GM13977 (cell line): ENCODE results near the gene HMG20B.
A peak's percentile ranks its signal among the peaks of the same experiment; 100 is the strongest.

Experiments used
- DNase-seq: peaks from one replicate; pipeline ENCODE4 v3.0.0; 2012; ENCODE audit warnings: low spot score
- in situ Hi-C: fragments of 300-500 bp; cut with MboI; formaldehyde crosslinking; loops from one replicate; pipeline ENCODE4 v1.12.0; 2022; ENCODE audit warnings: low sequenced_read_pairs, low pct_unique_long_range_greater_than_20kb, mixed read lengths, inconsistent platforms; ENCODE audit not compliant: unreplicated experiment
- TF ChIP-seq, protein P1 (sequence below): IDR thresholded peaks from 2 replicates; pipeline ENCODE4 v1.5.1; 2012; ENCODE audit warnings: mild to moderate bottlenecking, control low read depth; ENCODE audit not compliant: insufficient read depth; ENCODE audit errors: extremely low read depth, missing control alignments

Gene HMG20B

DNA sequence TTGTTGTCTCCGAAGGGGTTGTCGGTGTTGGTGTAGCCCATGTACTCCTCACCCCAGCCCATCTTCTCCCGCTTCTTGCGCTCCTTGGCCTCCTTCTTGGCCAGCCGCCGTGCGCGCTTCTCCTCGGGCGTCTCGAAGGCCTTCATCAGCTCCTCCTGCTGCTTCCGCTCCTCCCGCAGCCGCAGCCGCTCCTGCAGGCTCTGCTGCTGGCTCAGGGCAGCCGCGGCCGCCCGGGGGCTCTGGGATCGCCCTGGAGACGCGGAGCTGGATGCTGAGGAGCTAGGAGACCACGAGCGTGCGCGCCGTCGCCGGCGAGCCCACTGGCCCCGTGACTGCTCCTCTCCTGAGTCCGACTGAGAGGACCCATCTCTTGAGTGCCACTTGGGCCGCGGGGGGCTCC lies 51.0 kb downstream of the HMG20B start:
- TF ChIP-seq, protein P1, sequence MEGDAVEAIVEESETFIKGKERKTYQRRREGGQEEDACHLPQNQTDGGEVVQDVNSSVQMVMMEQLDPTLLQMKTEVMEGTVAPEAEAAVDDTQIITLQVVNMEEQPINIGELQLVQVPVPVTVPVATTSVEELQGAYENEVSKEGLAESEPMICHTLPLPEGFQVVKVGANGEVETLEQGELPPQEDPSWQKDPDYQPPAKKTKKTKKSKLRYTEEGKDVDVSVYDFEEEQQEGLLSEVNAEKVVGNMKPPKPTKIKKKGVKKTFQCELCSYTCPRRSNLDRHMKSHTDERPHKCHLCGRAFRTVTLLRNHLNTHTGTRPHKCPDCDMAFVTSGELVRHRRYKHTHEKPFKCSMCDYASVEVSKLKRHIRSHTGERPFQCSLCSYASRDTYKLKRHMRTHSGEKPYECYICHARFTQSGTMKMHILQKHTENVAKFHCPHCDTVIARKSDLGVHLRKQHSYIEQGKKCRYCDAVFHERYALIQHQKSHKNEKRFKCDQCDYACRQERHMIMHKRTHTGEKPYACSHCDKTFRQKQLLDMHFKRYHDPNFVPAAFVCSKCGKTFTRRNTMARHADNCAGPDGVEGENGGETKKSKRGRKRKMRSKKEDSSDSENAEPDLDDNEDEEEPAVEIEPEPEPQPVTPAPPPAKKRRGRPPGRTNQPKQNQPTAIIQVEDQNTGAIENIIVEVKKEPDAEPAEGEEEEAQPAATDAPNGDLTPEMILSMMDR, result no peak
- DNase-seq, result no peak
- in situ Hi-C loops, result no loop called here

DNA sequence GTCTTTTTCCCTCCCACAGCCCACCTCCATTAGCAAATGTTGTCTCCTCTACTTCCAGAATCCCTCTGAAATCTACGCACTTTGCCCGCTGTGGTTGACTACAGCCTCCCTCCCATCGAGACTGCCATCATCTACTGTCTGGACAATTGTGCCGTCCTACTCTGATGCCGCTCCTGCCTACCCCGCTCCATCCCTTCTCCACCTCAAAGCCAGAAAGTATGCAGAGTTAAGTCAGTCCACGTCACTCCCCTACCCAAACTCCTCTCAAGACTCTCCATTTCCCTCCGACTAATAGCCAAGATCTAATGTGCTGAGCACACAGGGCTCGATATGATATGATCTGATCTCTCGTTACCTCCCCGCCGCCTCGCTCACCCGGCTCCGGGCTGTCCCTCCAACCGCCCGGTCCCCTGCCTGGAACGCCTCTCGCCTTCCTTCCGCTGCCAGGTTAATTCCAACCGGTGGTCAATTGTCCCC lies 53.3 kb downstream of the HMG20B start:
- no peak for DNase-seq
- TF ChIP-seq, protein P1, result no peak
- in situ Hi-C loops, result no loop called here

DNA sequence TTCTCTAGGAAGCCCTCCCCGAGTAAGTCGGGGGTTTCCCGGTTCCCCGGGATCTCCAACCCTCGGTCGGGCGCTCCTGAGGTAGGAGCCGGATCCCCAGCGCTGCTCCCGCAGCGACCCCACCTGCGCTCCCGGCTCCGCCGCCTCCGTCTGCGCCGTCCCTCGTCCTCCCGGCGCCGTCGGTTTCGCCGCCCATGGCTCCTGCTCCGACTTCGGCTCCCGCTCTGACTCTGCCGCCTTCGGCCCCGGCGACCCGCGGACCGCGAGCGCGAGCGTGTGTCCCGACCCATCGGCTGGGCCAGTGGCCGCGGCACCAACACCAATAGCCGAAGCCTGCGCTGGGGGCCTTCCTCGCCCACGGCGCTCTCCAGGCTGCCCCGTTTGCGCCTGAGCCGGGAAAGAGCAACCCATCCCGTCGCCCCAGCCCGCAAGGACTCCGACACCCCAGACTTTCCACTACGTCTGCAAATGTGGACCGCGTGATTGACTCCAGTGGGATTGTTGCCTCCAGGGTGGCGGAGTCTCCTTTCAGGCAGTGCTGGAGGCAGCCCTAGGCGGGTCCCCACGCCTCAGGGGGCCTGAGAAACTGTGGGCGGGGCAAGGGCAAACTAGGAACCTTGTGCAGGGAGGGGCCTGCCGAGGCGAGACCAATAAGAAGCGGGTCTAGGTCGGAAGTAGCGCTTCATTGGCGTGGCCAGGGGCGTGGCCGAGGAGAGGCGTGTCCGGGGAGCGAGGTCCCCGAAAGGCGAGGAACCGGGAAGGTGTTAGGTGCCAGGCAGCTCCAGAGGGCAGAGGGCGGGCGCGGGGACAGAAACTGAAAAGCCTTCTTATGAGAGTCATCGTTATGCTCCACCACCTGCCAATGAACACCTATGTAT lies 54.0 kb downstream of the HMG20B start, which contains the start of gene CACTIN:
TSS of gene CACTIN (minus strand) at position 318 of the 878 bp plus-strand sequence. CDS start at position 290, 28 bp downstream.
- peak; percentile 100 for DNase-seq
- TF ChIP-seq, protein P1, result no peak
- in situ Hi-C loops, result no loop called here

DNA sequence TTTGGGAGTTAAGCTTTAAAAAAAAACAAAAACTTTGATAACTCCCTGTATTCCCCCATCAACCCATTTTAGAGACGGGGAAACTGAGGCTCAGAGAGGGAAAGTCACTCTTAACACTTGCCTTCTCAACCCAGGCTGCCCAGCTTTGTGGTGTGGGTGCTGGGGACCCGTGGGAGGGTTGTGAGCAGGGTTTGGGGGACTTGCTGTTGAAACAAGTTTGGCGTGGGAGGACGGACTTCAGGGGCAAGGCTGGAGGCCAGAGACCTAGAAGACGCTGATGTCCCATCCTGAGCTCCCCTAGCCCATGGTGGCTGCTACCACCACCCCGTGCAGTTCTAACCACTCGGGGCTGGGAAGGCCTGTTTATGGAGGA lies 54.6 kb downstream of the HMG20B start:
- TF ChIP-seq, protein P1, result no peak

More for the DNA sequence above, 54.6 kb downstream of the HMG20B start:
- no peak for DNase-seq
- in situ Hi-C loops, result no loop called here
